Globus pallidus (tissue), 1 donor: ENCODE data around the gene AFF3.

ENCODE experiments used
- DNase-seq: peaks from one replicate; pipeline ENCODE4 v3.0.0-alpha.2; 2015; ENCODE audit warnings: low spot score

Gene AFF3

GRCh38 chr2:99857867-99858444 lies 284.4 kb downstream of the AFF3 start:
- DNase-seq = no peak

DNA sequence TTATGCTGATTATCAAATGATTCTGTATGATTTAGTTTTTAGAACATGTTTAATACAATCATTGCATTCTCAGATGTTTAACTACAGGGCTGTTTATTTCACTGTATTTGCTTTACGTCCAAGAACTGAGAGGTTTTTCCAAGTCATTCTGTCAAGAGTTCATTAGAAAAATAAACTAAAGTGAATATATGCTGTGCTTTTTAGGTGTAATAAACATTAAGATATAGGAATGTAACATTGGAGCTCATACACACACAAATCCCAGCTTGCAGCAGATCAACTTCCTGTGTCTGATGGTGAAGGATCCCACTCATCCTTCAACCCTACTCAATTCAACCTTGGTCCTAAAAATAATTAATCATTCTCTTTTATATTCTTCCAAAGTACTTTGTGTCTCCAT lies 285.0 kb downstream of the AFF3 start:
- no peak for DNase-seq

- no peak for DNase-seq
These were observed 286.3 kb downstream of the AFF3 start for GRCh38 chr2:99856119-99856518.

DNA sequence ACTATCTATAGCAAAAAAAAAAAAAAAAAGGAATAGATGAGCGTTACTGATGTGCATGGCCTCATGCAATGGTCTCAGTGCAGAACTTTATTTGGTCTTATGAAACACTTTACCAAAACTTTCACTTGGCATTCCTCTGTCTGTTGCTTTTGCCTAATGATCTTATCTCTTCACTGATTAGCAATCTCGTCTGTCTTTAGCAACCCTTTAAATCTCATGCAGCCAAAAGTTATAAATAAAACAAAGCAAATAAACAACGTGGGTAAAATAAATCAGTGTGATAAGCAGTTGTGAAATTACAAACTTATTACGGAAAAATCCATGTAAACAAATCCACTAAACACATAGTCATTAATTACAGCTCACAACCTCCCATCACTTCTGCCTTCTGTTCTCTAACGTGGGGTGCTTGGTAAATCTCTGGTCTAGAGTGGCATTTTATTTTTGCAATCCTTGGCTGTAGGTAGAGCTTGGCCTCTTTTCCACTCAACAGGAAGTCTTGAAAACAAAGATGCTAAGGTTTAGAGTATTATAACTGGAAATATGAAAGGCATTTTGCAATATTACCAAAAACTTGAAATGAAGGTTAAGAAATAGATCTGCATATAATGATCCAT lies 288.0 kb downstream of the AFF3 start:
- no peak for DNase-seq

GRCh38 chr2:99852956-99853355 lies 289.4 kb downstream of the AFF3 start:
- no peak for DNase-seq

GRCh38 chr2:99852376-99852934 lies 289.9 kb downstream of the AFF3 start:
- no peak for DNase-seq

DNA sequence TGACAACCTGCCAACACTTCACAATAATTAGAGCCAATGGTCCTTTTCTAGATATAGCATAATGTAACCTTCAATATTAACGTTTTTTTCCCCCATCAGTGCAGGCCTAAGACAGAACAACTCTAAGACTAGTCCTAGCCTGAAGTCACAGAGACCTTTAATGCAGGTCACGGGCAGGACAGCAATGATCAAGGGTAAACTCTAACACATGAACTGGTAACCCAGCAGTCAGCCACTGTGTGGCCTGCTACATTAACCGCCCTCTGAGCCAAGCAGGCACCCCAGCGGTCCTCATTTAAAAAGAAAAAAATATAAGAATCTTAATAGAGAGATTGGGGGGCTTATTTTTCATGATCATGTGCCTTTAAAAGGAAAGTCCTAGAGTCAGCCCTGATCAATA lies 290.6 kb downstream of the AFF3 start:
- no peak for DNase-seq

DNA sequence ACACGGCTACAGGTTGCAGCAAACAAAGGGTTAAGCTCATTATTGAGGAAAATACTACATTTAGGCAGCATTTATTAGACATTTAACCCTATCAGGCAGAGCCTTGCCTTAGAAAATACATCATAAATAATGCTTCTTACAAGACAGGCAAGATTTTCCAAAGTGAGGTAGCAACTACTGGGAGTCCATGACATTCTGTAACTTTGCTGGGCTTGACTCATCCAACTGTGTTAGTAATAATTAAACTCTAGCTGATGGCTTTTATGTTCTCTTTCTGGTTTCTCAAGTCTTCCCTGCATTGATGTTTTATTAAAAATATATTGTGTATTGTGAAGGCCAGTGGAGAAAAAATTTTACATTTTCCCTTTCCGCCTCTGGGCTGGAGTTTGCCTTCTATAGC lies 291.3 kb downstream of the AFF3 start:
- DNase-seq = no peak

- DNase-seq = no peak
These were observed 292.2 kb downstream of the AFF3 start for GRCh38 chr2:99850084-99850710.

DNA sequence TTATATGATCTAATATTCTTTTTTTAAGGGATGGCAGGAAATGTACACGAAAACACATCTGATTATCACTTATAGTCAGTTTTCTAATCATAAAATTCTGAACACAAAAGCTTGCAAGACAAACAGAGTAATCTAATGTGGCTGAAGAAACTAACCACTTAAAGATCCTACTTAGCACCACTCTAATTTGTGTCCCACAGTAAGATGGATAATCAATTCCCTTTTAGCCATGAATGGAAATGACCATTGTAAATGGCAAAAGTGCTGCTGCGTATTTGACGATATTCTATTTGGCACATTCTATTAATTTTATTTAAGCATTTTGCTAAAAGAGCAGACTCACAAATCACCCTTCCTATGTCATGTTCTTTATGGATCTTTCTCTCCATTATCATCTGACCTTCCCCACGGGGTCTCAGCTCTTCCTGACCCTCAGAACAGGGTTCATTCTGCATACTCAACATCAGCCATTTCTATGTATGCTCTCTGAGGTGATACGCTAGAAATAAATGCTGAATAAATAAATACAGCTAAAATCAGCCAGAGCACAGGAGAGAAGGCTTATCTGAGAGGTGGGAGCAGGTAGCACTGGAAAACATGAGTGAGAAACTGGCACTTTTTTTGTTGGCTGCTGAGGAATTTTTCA lies 295.8 kb downstream of the AFF3 start:
- no peak for DNase-seq

GRCh38 chr2:99845296-99845695 lies 297.1 kb downstream of the AFF3 start:
- no peak for DNase-seq

DNA sequence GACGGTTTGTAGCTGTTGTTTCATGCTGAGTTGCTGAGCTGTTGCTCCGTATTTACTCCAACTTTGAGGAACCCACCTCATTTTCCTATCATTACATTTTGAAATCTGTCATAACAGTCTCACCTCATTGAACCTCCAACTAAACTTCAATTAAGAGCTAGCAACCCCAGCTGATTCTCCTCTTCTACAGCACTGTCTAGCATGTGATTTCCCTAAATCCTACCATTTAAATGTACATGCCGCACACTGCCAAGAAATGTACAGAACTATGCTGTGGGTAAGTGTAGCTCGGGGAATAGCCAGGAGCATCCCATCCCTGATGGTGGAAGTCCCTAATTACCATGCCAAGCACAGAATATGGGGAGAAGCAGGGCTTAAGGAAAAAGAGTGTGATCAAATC lies 299.9 kb downstream of the AFF3 start:
- no peak for DNase-seq

DNA sequence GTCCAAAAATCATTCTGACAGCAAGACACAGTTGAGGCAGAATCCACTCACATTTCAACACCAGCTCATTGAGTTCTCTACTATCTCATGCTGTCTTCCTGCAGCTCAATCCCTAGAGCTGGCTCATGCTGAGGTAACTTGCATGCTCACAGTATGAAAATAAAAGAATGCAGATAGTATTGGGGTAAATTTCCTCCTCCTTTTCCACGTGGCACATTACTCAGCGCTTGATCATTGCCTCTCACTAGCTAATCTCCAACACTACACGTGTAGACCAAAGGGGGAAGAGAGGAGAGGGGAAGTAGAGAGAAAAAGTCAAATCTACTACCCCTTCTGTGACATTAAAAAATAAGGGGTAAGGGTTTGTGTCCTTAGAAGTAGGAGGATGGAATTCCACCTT lies 300.6 kb downstream of the AFF3 start:
- no peak for DNase-seq

- no peak for DNase-seq
These were observed 301.6 kb downstream of the AFF3 start for GRCh38 chr2:99840831-99841230.

DNA sequence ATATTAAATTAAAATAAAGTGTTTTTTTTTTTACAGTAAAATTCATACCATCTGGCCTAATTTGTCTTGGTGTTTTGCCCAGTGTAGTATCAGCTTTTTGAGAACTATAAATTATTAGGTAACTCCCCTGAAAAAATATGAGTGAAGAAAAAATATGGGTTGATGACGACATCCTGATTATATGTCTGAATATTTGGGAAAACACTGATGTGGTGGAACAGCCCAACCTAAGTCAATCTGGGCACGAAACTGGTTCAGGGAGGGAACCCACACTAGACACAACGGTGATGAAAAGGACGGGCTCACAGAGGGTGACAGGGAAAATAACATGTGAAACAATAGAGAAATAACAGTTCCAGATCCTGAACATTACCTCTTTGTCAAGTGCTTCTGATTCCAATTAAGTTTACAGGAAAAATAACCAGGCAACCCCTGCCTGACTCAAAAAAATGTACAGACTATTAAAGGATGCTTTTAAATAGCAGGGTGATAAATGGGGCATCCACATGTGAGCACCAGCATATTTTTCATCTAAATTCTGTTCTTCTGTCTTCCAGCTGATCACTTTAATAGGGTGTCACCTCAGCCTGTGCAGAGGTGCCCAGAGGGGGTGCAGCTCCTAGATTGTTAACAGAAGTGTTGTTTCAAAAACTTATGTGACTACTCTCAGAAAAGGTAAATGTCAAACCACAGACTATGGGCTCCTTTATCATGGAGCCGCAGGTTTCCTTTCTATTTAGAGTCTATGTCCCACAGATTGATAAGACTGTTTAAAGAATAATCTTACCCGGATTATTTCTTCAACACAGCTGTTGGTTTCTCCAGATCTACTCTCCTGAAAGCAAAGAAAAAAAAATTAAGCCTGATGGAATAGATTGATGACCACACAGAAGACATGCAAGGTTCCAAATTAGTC lies 305.4 kb downstream of the AFF3 start:
- DNase-seq = no peak

DNA sequence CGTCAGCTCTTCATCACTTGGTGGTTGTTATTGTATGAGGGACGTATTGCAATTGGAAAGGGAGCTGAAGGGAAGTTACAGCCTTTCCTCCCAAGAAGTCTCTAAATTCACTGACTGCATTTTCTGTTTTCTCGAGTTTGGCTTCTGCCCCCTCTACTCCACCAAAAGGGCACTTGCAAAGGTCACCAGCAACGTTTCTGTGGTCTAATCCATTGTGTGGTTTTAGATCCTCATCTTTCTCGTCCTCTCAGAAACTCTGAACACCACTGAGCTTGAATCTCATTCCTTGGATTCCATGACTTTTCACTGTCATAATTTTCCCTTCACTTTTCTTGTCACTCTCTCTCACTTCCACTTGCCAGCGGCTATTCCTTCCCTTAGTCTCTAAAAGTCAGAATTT lies 308.0 kb downstream of the AFF3 start:
- DNase-seq = no peak

DNA sequence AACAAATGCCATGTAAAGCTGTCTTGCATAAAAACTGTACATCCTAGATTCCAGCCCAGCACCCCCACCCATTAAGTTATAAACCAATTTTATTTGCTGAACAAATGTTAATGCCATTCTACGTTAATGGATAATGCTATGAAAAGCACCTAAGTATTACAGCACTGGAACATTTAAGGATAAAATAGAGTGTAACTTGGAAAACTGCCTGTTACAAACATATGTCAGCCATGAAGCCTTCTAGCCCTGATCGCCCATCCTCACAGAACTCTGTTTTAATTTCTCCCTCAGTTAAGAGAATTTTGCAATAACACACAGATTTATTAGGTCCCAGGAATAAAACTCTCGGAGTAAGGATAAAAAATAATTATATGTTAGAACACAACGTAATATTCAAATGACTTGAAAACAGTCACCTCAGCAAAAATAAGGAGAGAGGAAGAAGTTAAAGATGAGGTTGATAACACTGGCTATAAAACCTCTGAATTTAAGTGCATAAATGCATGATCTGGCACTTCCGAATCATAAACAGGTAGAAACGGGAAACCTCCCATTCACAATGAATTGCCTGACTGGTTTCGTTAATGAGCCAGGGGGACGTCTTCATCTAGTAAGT lies 308.7 kb downstream of the AFF3 start:
- DNase-seq = no peak

DNA sequence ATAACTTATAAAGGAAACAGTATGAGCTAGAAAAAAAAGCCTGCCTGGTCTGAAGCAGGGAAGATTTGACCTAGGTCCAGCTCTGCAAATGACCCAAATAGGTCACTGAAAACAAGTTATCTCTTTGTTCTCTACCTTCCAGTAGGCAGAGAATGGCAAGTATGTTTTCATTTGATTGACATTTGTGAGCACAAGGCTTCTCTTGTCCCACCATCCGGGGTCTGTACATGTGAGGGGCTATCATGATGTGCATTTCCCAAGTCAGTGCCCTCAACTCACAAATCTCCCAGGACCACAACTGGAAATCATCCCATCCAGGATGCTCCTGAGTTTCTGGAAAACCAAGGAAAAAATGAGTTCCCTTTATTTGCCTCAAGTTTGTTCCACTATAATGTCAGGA lies 309.5 kb downstream of the AFF3 start:
- no peak for DNase-seq

DNA sequence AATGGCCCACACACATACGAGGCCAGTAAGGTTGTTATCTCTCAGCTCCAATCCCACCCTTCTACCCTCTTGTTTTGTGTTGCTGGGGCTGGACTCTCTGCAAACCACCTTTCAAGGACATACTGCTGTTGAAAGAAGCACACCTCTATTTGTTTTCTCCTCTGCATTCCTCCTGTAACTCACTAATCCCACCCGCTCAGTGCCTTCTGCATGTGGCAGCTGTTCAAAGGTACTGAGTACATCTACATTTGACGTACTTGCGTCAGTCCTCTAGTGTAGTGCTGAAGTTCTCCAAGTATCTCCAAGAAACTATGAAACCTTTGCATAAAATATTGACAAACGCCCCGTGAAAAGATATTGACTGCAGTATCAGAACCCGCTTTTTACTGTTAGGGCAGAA lies 310.6 kb downstream of the AFF3 start:
- no peak for DNase-seq

DNA sequence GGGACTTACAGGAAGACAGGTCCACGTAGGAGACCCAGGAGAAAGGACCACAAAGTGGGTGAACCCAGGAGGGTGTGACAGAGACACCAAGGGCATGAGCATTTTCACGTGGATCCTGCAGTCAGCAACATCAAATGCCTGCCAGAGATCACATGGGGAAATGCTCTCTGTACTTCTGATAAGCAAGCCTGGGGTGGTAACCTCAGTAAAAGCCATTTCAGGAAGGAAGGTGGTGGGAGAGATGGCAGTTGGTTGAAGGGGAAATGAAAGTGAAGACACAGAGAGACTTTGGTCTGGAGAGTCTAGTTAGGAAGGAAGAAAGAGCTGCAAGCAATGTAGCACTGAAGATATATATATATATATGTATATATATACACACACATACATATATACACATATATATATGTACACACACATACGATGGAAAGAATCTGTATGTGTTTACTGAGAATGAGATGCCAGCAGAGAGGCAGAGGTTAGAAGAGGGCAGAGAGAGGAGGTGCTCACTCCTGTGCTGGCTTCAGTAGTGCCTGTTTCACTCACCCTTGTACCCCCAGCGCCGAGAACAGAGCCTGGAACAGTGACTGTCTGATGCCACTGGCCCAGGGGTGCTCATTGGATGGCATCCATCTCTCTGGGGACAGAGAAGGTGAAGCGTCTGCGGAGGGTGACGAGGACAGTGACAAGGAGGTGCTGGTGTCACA lies 314.9 kb downstream of the AFF3 start:
- DNase-seq = peak; percentile 51

GRCh38 chr2:99825630-99826029 lies 316.8 kb downstream of the AFF3 start:
- DNase-seq = no peak
